Hepatocyte (in vitro differentiated cells): Measurements from ENCODE around the gene NBPF19. TPM values are rescaled to one million over a fixed set of nuclear protein-coding genes. Genes with fewer than 3 reads are reported as not detected.
"Not testable (repeated sequence)": the region's sequence is repeated elsewhere in the genome, so short reads cannot be mapped to it uniquely, and the experiment has no call there.

Experiments used
- DNase-seq: peaks from one replicate; pipeline ENCODE4 v3.0.0-alpha.2; 2016; ENCODE audit warnings: low spot score
- H2AFZ ChIP-seq: fragments of 200-600 bp; sonication (generic); 2 replicates; pipeline ENCODE4 v1.6.0; 2016; ENCODE audit warnings: antibody characterized with exemption, mild to moderate bottlenecking
- H3K27ac ChIP-seq: fragments of 200-600 bp; sonication (generic); 2 replicates; pipeline ENCODE4 v1.5.1; 2016; ENCODE audit warnings: mild to moderate bottlenecking
- H3K27me3 ChIP-seq: fragments of 200-600 bp; sonication (generic); 2 replicates; pipeline ENCODE4 v1.6.1; 2016
- H3K36me3 ChIP-seq: fragments of 200-600 bp; sonication (generic); replicated peaks from 2 replicates; pipeline ENCODE4 v1.5.1; 2016; ENCODE audit warnings: low read depth; ENCODE audit not compliant: insufficient read depth
- H3K4me1 ChIP-seq: fragments of 200-600 bp; sonication (generic); 2 replicates; pipeline ENCODE4 v1.5.1; 2016; ENCODE audit warnings: mild to moderate bottlenecking, moderate library complexity; ENCODE audit not compliant: insufficient read depth
- H3K4me2 ChIP-seq: fragments of 200-600 bp; sonication (generic); 2 replicates; pipeline ENCODE4 v1.6.0; 2016
- H3K4me3 ChIP-seq: fragments of 200-600 bp; sonication (generic); 2 replicates; pipeline ENCODE4 v1.5.1; 2016; ENCODE audit warnings: mild to moderate bottlenecking
- H3K79me2 ChIP-seq: fragments of 200-600 bp; sonication (generic); 2 replicates; pipeline ENCODE4 v1.6.0; 2017; ENCODE audit warnings: mild to moderate bottlenecking
- H3K9me2 ChIP-seq: fragments of 200-600 bp; sonication (generic); replicated peaks from 2 replicates; pipeline ENCODE4 v1.6.0; 2017; ENCODE audit warnings: mild to moderate bottlenecking; ENCODE audit not compliant: insufficient read depth
- H3K9me3 ChIP-seq: fragments of 200-600 bp; sonication (generic); 2 replicates; pipeline ENCODE4 v1.5.1; 2016; ENCODE audit warnings: low read depth, mild to moderate bottlenecking
- H4K20me1 ChIP-seq: fragments of 200-600 bp; sonication (generic); 2 replicates; pipeline ENCODE4 v1.6.0; 2016; ENCODE audit warnings: mild to moderate bottlenecking; ENCODE audit not compliant: insufficient read depth, poor library complexity, severe bottlenecking
- WGBS: methylation state at CpG from one replicate; pipeline ENCODE4 v1.1.6; 2016; ENCODE audit warnings: low lambda C conversion rate; ENCODE audit errors: missing lambda C conversion rate; 5-methylcytosine and 5-hydroxymethylcytosine counted together
- polyA plus RNA-seq: library from polyadenylated mRNA; unstranded; fragments of >200 nt; fragmentation: Nextera tagmentation; extraction: Ambion mirVana; gene quantifications from 2 replicates; pipeline ENCODE4 v1.2.1, GENCODE V29; 2016
- total RNA-seq: library from RNA; depleted of rRNA; stranded (reverse); fragments of >200 nt; gene quantifications from 2 replicates; pipeline ENCODE4 v1.2.3, GENCODE V29; 2014

NBPF19 gene
- total and polyA plus RNA-seq, 2 experiments from 2014 or later = 3.7 to 13.5 TPM

DNA sequence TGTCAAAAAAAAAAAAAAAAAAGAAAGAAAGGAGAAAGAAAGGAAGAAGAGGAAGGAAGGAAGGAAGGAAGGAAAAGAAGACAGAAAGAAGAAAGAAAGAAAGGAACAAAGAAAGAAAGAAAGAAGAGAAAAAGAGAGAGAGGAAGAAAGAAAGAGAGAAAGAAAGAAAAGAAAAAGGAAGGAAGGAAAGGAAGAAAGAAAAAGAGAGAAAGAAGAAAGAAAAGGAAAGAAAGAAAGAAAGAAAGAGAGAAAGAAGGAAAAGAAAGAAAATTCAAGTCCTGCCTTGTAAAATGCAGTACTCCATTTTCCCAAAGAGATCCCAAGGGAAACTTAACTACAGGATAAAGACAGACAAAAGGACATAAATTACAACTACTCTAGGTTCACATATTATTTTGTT, 97.9 kb downstream of the NBPF19 start:
- not testable (repeated sequence) for H3K27ac ChIP-seq, DNase-seq, H3K27me3 ChIP-seq

DNA sequence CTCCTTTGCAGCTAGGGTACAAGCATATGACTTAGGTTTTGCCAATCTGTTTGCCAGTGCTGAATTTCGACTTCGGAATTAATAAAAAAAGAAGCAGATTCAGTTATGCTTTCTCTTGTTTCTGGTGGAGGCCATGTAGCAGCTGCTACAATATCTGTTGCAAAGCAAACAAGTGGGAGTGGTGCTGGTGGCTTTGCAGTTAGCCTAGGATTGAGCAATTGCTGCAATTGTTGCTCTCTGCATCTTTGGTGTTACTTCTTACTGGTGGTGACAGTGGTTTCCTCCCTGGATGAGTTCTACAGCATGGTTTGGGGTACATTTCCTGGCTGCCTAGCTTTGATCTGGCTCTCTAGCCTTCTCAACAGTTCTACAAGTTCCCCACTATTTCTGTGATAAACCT, 110.7 kb downstream of the NBPF19 start:
- not testable (repeated sequence) for H3K27ac ChIP-seq, H3K4me2 ChIP-seq, H2AFZ ChIP-seq, H3K79me2 ChIP-seq, H4K20me1 ChIP-seq, H3K9me3 ChIP-seq, H3K36me3 ChIP-seq, DNase-seq, H3K9me2 ChIP-seq, H3K4me1 ChIP-seq, H3K4me3 ChIP-seq, H3K27me3 ChIP-seq
- WGBS = no CpG with 5 or more reads among the region's 2 CpGs

More for the DNA sequence above, 97.9 kb downstream of the NBPF19 start:
- not testable (repeated sequence) for H3K4me3 ChIP-seq, H3K9me2 ChIP-seq, H3K36me3 ChIP-seq, H3K79me2 ChIP-seq, H3K9me3 ChIP-seq, H3K4me1 ChIP-seq, H2AFZ ChIP-seq, H4K20me1 ChIP-seq, H3K4me2 ChIP-seq

Other genes with a start within 250 kb of the NBPF19 start
- not detected in 2 replicates for gene PPIAL4C, start 108.8 kb downstream of the NBPF19 start, total RNA-seq
- gene PPIAL4C, start 108.8 kb downstream of the NBPF19 start, polyA plus RNA-seq = not detected in 2 replicates